AG09309 (cell line): ENCODE measurements around the gene WWC1.

Experiments used
- DNase-seq: peaks from one replicate; pipeline ENCODE4 v3.0.0-alpha.2; 2010; ENCODE audit warnings: low read depth
- H3K4me3 ChIP-seq: 2 replicates; pipeline ENCODE4 v1.5.1; 2011; ENCODE audit warnings: mild to moderate bottlenecking, low read depth, low read length, moderate library complexity; ENCODE audit not compliant: control insufficient read depth
- CTCF ChIP-seq: IDR thresholded peaks from 2 replicates; pipeline ENCODE4 v1.5.1; 2011; ENCODE audit warnings: mild to moderate bottlenecking, low read depth, low read length, inconsistent platforms; ENCODE audit not compliant: insufficient read depth, control insufficient read depth; ENCODE audit errors: missing control alignments

WWC1 gene

DNA sequence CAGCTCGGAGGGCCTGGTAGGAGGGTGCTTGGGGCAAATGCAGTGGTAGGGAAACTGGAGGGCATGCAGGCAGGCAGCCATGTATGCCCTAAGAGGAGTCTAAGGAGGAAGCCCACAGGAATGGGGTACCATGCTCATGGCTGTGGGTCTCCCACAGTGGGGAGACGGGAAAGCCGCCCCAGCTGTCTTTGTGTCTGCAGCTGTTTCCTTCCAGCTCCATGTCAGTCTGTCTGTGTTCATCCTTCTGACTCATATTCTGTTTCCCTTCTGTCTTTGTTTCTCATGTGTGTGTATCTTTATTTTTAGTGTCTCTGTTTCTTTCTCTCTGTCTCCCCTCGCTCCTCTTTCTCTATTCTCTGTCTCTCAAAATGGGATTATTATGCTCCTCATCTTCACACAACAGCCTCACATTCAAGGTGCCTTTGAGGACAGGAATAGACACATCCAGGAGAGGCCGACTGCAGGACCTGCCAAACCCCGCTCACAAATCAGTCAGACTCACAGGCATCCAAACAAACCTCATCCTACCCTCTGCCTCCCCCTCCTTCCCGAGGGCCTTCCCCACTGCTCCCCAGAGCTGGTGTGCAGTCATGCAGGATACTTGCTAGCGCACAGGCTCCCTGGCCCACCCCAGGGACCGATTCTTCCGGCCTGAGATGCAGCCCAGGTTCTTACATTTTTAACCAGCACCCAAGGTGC lies 126.4 kb downstream of the WWC1 start:
- DNase-seq: no peak
- H3K4me3 ChIP-seq: no peak overlapping the region
- no peak for TF ChIP-seq CTCF

DNA sequence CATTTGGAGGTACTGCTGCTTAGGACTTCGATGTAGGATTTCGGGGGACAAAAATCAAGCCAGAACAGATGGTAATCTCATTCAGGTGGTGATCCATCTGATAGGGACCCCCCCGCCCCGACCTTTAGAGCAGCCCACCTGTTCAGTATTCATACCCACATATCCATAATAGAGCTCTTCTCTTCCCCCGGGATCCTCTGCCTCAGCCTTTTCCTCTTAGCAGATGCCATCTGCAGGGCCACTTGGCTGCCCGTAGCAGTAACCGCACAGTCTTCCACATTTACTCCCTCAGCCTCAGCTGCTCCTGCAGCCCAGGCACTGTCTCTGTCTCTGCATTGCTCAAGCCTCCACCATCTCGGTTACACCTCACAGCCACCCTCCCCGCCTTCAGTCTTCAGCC lies 129.0 kb downstream of the WWC1 start:
- no peak for DNase-seq
- TF ChIP-seq CTCF: no peak
- H3K4me3 ChIP-seq: no peak overlapping the region

DNA sequence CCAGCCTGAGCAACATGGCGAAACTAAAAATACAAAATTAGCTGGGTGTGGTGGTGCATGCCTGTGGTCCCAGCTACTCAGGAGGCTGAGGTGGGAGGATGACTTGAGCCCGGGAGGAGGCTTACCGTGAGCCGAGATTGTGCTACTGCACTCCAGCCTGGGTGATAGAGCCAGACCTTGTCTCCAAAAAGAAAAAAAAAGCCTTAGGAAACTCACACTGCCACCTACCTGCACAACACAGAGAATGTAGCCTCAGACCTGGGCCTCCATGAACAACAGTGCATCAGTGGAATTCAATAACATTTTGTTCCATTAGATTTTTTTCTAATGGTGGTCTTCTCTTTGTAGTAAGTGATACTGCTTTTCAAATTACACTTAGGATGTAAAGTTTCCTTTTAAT lies 131.0 kb downstream of the WWC1 start:
- DNase-seq: no peak
- no peak overlapping the region for H3K4me3 ChIP-seq
- no peak for TF ChIP-seq CTCF

- H3K4me3 ChIP-seq: no peak overlapping the region
- no peak for DNase-seq
- no peak for TF ChIP-seq CTCF
Observed at GRCh38 chr5:168423478-168423877, 132.0 kb downstream of the WWC1 start.

DNA sequence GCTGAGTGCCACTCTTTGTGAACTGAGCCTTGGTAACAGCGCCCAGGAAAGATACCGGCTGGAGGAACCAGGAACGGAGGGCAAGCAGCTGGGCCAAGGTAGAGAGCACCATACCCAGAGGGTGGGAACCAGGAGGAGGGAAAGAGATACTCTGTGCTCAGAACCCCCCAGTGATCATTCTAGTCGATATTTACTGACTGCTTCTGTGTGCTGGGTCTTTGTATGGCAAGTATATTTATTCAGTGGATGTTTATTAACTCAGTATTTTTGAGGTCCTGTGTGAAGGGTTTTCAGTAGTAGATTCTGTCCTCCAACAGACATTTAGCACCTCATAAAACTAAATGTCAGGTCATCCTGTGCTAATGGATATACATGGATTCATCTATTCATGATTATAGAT lies 132.5 kb downstream of the WWC1 start:
- DNase-seq: no peak

GRCh38 chr5:168424594-168425323 lies 133.3 kb downstream of the WWC1 start:
- TF ChIP-seq CTCF: no peak
- peak; percentile 28 for DNase-seq
- no peak overlapping the region for H3K4me3 ChIP-seq

More for the DNA sequence above, 132.5 kb downstream of the WWC1 start:
- H3K4me3 ChIP-seq: no peak overlapping the region
- TF ChIP-seq CTCF: no peak
